Measurements from ENCODE around the gene LRRC75A. TPM values are rescaled to one million over a fixed set of nuclear protein-coding genes. Genes with fewer than 3 reads are reported as not detected.

LRRC75A gene
- polyA plus RNA-seq, 1 experiment: 1.3 TPM

DNA sequence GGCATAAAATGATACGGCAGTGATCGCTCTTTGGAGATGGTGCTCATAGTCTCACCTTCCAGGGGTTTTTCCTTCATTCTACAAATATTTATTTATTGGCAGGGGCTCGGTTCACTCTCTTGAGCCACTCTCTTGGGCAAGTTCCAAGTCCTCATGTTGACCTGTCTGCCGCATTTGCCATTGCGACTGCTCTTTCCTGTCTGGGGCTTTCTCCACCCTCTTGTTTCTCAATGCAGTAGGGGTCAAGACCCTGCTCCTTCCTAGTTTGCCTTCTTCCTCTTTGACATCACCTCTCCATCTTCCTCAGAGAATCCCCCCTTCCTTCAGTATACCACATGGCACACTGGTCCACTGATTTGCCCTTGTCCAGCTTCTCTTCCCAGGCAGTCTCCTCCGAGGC lies 21.9 kb upstream of the LRRC75A start:
- TF ChIP-seq, protein P1, sequence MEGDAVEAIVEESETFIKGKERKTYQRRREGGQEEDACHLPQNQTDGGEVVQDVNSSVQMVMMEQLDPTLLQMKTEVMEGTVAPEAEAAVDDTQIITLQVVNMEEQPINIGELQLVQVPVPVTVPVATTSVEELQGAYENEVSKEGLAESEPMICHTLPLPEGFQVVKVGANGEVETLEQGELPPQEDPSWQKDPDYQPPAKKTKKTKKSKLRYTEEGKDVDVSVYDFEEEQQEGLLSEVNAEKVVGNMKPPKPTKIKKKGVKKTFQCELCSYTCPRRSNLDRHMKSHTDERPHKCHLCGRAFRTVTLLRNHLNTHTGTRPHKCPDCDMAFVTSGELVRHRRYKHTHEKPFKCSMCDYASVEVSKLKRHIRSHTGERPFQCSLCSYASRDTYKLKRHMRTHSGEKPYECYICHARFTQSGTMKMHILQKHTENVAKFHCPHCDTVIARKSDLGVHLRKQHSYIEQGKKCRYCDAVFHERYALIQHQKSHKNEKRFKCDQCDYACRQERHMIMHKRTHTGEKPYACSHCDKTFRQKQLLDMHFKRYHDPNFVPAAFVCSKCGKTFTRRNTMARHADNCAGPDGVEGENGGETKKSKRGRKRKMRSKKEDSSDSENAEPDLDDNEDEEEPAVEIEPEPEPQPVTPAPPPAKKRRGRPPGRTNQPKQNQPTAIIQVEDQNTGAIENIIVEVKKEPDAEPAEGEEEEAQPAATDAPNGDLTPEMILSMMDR (IDR thresholded peaks at IDR 0.05; ENCODE audit: insufficient read depth, low read depth, low read length): no peak
- ChIA-PET CTCF (interaction anchor here (1.9 kb wide), 1 partner anchor 61 kb away, joined by 6 read pairs; no protein-coding TSS in a partner anchor), POLR2A (no interaction called here)

DNA sequence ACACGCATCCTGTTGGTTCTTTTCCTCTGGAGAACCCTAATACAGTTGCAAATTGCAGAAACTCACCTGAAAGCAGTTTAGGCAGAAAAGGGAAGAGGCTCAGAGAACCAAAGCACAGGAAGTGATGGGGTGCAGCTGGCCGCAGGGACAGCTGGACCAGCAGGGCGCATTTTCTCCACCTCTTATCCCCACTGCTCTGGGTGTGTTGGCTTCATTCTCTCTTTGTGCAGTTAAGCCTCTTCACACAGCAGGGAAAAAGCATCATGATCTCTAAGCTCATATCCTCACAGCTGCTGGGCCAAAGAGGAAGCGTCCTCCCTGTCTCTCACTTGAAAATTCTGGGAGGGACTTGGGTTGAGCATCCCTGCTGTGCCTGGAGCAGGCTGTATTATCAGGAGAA lies 20.0 kb upstream of the LRRC75A start:
- TF ChIP-seq, protein P1 (IDR thresholded peaks at IDR 0.05; ENCODE audit: insufficient read depth, low read depth, low read length): no peak
- ChIA-PET CTCF (interaction anchor here (1.1 to 2.8 kb wide), 4 partner anchors 9 to 59 kb away, joined by 3 to 21 read pairs (median 6); no protein-coding TSS in a partner anchor), POLR2A (interaction anchor here (0.5 kb wide), 1 partner anchor 33 kb away, joined by 3 read pairs; no protein-coding TSS in a partner anchor)
- H3K27me3 ChIP-seq (ENCODE audit: control insufficient read depth, insufficient read depth, low read length): peaks cover 5% of the 10 kb centered on the region
- no peaks in the 10 kb centered on the region for H3K36me3 ChIP-seq (ENCODE audit: control insufficient read depth, insufficient read depth, low read length)
- no peak overlapping the region for H3K4me3 ChIP-seq (ENCODE audit: low read depth, low read length)
- DNase-seq (ENCODE audit: low read depth): no peak

More for the DNA sequence above, 21.9 kb upstream of the LRRC75A start:
- Histone ChIP-seq H3K4me3 (ENCODE audit: low read depth, low read length) (no peak overlapping the region), H3K27me3 (ENCODE audit: control insufficient read depth, insufficient read depth, low read length) (peaks cover 3% of the 10 kb centered on the region; the same call in 1 of the 2 replicates), H3K36me3 (ENCODE audit: control insufficient read depth, insufficient read depth, low read length) (no peaks in the 10 kb centered on the region)
- no peak for DNase-seq (ENCODE audit: low read depth)

DNA sequence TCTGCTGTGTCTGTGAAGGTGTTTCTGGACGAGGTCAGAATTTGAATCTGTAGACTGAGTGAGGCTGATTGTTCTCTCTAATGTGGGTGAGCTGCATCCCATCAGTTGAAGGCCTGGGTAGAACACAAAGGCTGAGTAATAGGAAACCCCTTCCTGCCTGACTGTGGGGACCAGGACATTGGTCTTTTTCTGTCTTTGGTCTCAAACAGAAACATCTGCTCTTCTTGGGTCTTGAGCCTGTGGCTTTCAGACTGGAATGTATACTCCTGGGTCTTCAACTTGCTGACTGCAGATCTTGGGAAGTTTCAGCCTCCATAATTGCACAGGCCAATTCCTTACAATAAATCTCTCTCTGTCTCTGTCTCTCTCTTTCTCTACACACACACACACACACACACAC lies 19.6 kb upstream of the LRRC75A start:
- no peak for DNase-seq (ENCODE audit: low read depth)
- POLR2A ChIA-PET: interaction anchor here (0.5 kb wide), 1 partner anchor 33 kb away, joined by 3 read pairs; no protein-coding TSS in a partner anchor

DNA sequence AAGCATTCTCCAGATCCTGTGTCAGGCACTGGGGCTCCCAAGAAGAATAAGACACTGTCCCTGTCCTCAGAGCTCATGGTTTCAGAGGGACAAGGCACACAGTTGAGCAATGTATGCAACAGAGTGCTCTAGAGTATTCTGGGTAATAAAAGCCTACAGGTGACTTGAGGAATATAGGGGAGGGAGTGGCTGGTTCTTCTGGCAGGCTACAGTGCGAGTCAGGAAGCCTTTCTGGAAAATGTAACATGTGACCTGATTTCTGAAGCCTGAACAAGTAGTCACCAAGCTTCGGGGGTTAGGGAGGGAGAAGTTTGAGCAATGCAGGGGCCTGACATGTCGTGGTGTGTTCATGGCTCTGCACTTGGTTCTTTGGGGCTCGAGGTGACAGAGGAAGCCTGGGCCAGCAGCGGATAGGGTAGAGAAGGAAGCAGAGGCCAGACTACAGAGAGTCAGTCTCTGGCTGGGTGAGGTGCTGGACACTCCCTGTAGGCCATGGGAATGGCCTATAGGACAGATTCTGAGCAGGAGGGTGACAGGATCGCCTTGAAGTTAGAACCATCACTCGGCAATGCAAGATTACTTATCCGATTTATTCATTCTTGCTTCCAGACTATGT lies 16.0 kb upstream of the LRRC75A start:
- ChIA-PET CTCF (interaction anchor here (0.9 to 1.7 kb wide), 2 partner anchors 9 to 13 kb away, joined by 3 to 9 read pairs; no protein-coding TSS in a partner anchor), POLR2A (no interaction called here)
- Histone ChIP-seq H3K4me3 (ENCODE audit: low read depth, low read length) (no peak overlapping the region), H3K36me3 (ENCODE audit: control insufficient read depth, insufficient read depth, low read length) (no peaks in the 10 kb centered on the region), H3K27me3 (ENCODE audit: control insufficient read depth, insufficient read depth, low read length) (peaks cover 13% of the 10 kb centered on the region)
- no peak for DNase-seq (ENCODE audit: low read depth)
- TF ChIP-seq, protein P1 (IDR thresholded peaks at IDR 0.05; ENCODE audit: insufficient read depth, low read depth, low read length): no peak

More for the DNA sequence above, 19.6 kb upstream of the LRRC75A start:
- CTCF ChIA-PET: interaction anchor here (1.7 to 2.9 kb wide), 3 partner anchors 9 to 58 kb away, joined by 4 to 23 read pairs (median 21); no protein-coding TSS in a partner anchor
- Histone ChIP-seq H3K36me3 (ENCODE audit: control insufficient read depth, insufficient read depth, low read length) (no peaks in the 10 kb centered on the region), H3K27me3 (ENCODE audit: control insufficient read depth, insufficient read depth, low read length) (peaks cover 5% of the 10 kb centered on the region), H3K4me3 (ENCODE audit: low read depth, low read length) (no peak overlapping the region)
- TF ChIP-seq, protein P1 (IDR thresholded peaks at IDR 0.05; ENCODE audit: insufficient read depth, low read depth, low read length): no peak

DNA sequence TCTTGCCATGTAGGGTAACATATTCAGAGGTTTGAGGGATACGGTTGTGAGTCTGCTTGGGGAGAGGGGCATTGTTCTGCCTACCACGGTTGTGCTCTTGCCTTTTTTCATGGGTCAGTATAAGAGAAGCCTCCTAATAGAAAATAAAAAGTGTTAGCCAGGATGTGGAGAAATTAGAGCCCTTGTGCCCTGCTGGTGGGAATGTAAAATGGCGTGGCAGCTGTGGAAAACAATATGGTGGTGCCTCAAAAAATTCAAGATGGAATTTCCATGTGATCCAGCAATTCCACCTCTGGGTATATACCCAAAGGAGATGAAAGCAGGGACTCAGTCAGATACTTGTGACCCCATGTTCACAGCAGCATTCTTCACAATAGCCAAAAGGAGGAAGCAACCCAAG lies 14.2 kb upstream of the LRRC75A start:
- Histone ChIP-seq H3K36me3 (ENCODE audit: control insufficient read depth, insufficient read depth, low read length) (no peaks in the 10 kb centered on the region), H3K4me3 (ENCODE audit: low read depth, low read length) (no peak overlapping the region), H3K27me3 (ENCODE audit: control insufficient read depth, insufficient read depth, low read length) (peaks cover 13% of the 10 kb centered on the region)
- ChIA-PET POLR2A (no interaction called here), CTCF (no interaction called here)
- TF ChIP-seq, protein P1 (IDR thresholded peaks at IDR 0.05; ENCODE audit: insufficient read depth, low read depth, low read length): peak; percentile 26
- DNase-seq (ENCODE audit: low read depth): no peak

Measured in BJ (cell line).